ENCODE data around the gene GRIK4. TPM values are rescaled to one million over a fixed set of nuclear protein-coding genes. Genes with fewer than 3 reads are reported as not detected.

GRIK4 gene
- total RNA-seq, 1 experiment from 2014 or later: not detected

- Mint-ChIP-seq H3K4me1 (ENCODE audit: insufficient read depth, unreplicated experiment) (no peaks in the 10 kb centered on the region), H3K9me3 (ENCODE audit: unreplicated experiment) (no peaks in the 10 kb centered on the region), H3K4me3 (ENCODE audit: unreplicated experiment) (no peak overlapping the region), H3K27ac (ENCODE audit: low read depth, unreplicated experiment) (no peak overlapping the region), H3K27me3 (ENCODE audit: insufficient read depth, unreplicated experiment) (peaks cover 40% of the 10 kb centered on the region), H3K36me3 (ENCODE audit: insufficient read depth, unreplicated experiment) (no peaks in the 10 kb centered on the region)
- no TSS peak for BruUV-seq (replicated peaks)
- ChIA-PET POLR2A (interaction anchor here (1.7 kb wide), 1 partner anchor 8 kb away, joined by 5 read pairs; no protein-coding TSS in a partner anchor), CTCF (interaction anchor here (0.7 kb wide), 1 partner anchor 248 kb away, joined by 3 read pairs; no protein-coding TSS in a partner anchor)
- no peak for TF ChIP-seq CTCF (IDR thresholded peaks at IDR 0.05; ENCODE audit: unreplicated experiment)
- intact Hi-C loops (cut with micrococcal nuclease): no loop called here
- DNase-seq (ENCODE audit: unreplicated experiment): no peak
Measured at GRCh38 chr11:120991830-120992686, 480.5 kb downstream of the GRIK4 start.

GRCh38 chr11:120994091-120994859 is 482.7 kb downstream of the GRIK4 start:
- Mint-ChIP-seq H3K4me3 (ENCODE audit: unreplicated experiment) (no peak overlapping the region), H3K27me3 (ENCODE audit: insufficient read depth, unreplicated experiment) (peaks cover 35% of the 10 kb centered on the region), H3K4me1 (ENCODE audit: insufficient read depth, unreplicated experiment) (no peaks in the 10 kb centered on the region), H3K27ac (ENCODE audit: low read depth, unreplicated experiment) (no peak overlapping the region), H3K9me3 (ENCODE audit: unreplicated experiment) (no peaks in the 10 kb centered on the region), H3K36me3 (ENCODE audit: insufficient read depth, unreplicated experiment) (no peaks in the 10 kb centered on the region)
- ChIA-PET POLR2A (no interaction called here), CTCF (interaction anchor here (0.6 to 1.2 kb wide), 2 partner anchors 8 to 50 kb away, joined by 3 read pairs; no protein-coding TSS in a partner anchor)
- intact Hi-C loops (cut with micrococcal nuclease): no loop called here
- BruUV-seq (replicated peaks): no TSS peak
- no peak for DNase-seq (ENCODE audit: unreplicated experiment)
- no peak for TF ChIP-seq CTCF (IDR thresholded peaks at IDR 0.05; ENCODE audit: unreplicated experiment)

GRCh38 chr11:120995184-120995583 is 483.6 kb downstream of the GRIK4 start:
- CTCF ChIA-PET: no interaction called here
- Mint-ChIP-seq H3K27me3 (ENCODE audit: insufficient read depth, unreplicated experiment) (peaks cover 32% of the 10 kb centered on the region), H3K9me3 (ENCODE audit: unreplicated experiment) (no peaks in the 10 kb centered on the region), H3K27ac (ENCODE audit: low read depth, unreplicated experiment) (no peak overlapping the region), H3K36me3 (ENCODE audit: insufficient read depth, unreplicated experiment) (no peaks in the 10 kb centered on the region), H3K4me3 (ENCODE audit: unreplicated experiment) (no peak overlapping the region), H3K4me1 (ENCODE audit: insufficient read depth, unreplicated experiment) (no peaks in the 10 kb centered on the region)
- no peak for TF ChIP-seq CTCF (IDR thresholded peaks at IDR 0.05; ENCODE audit: unreplicated experiment)
- no TSS peak for BruUV-seq (replicated peaks)
- POLR2A ChIA-PET: no interaction called here
- intact Hi-C loops (cut with micrococcal nuclease): no loop called here
- no peak for DNase-seq (ENCODE audit: unreplicated experiment)

- BruUV-seq (replicated peaks): no TSS peak
Measured at GRCh38 chr11:120996973-120997372, 485.4 kb downstream of the GRIK4 start.

More at GRCh38 chr11:120996973-120997372, 485.4 kb downstream of the GRIK4 start:
- ChIA-PET POLR2A (interaction anchor here (0.7 to 1.1 kb wide), 3 partner anchors 24 to 557 kb away, joined by 3 to 7 read pairs (median 3); no protein-coding TSS in a partner anchor), CTCF (interaction anchor here (0.7 kb wide), 1 partner anchor 197 kb away, joined by 3 read pairs; no protein-coding TSS in a partner anchor)
- DNase-seq (ENCODE audit: unreplicated experiment): no peak
- TF ChIP-seq CTCF (IDR thresholded peaks at IDR 0.05; ENCODE audit: unreplicated experiment): no peak
- intact Hi-C loops (cut with micrococcal nuclease): no loop called here
- H3K9me3 Mint-ChIP-seq (ENCODE audit: unreplicated experiment): no peaks in the 10 kb centered on the region
- H3K27me3 Mint-ChIP-seq (ENCODE audit: insufficient read depth, unreplicated experiment): peaks cover 42% of the 10 kb centered on the region
- H3K27ac Mint-ChIP-seq (ENCODE audit: low read depth, unreplicated experiment): no peak overlapping the region
- no peaks in the 10 kb centered on the region for H3K36me3 Mint-ChIP-seq (ENCODE audit: insufficient read depth, unreplicated experiment)
- H3K4me1 Mint-ChIP-seq (ENCODE audit: insufficient read depth, unreplicated experiment): no peaks in the 10 kb centered on the region
- no peak overlapping the region for H3K4me3 Mint-ChIP-seq (ENCODE audit: unreplicated experiment)

All from MCF 10A (cell line).